Neural progenitor cell (in vitro differentiated cells): ENCODE measurements around the gene HDAC8.

Source experiments
- CTCF ChIP-seq: fragments of 200-600 bp; sonication (generic); IDR thresholded peaks from 2 replicates; pipeline ENCODE4 v1.5.1; 2017; ENCODE audit warnings: antibody characterized with exemption, mild to moderate bottlenecking
- EZH2 ChIP-seq: fragments of 200-600 bp; sonication (generic); IDR thresholded peaks from 2 replicates; pipeline ENCODE4 v1.6.1; 2017; ENCODE audit warnings: antibody characterized with exemption, mild to moderate bottlenecking, moderate library complexity

- TF ChIP-seq EZH2 (no peak), CTCF (no peak)
Observed at GRCh38 chrX:72301781-72302180, 270.9 kb downstream of the HDAC8 start.
